ENCODE results near the gene KCTD20.

Gene KCTD20

GRCh38 chr6:36510365-36510764, 67.6 kb downstream of the KCTD20 start:
- TF ChIP-seq CTCF (IDR thresholded peaks at IDR 0.05; ENCODE audit: low read depth, low read length) (no peak), MYC (IDR thresholded peaks at IDR 0.05; ENCODE audit: low read depth, low read length) (no peak), MAX (IDR thresholded peaks at IDR 0.05; ENCODE audit: low read depth, low read length) (no peak), POLR2A (IDR thresholded peaks at IDR 0.05; ENCODE audit: extremely low read depth, insufficient read length) (no peak)
- DNase-seq (ENCODE audit: low read depth): no peak
- no peak overlapping the region for H3K4me3 ChIP-seq (ENCODE audit: low read depth, low read length)

- H3K4me3 ChIP-seq (ENCODE audit: low read depth, low read length): no peak overlapping the region
- TF ChIP-seq POLR2A (IDR thresholded peaks at IDR 0.05; ENCODE audit: extremely low read depth, insufficient read length) (no peak), MAX (IDR thresholded peaks at IDR 0.05; ENCODE audit: low read depth, low read length) (no peak), CTCF (IDR thresholded peaks at IDR 0.05; ENCODE audit: low read depth, low read length) (no peak), MYC (IDR thresholded peaks at IDR 0.05; ENCODE audit: low read depth, low read length) (no peak)
- DNase-seq (ENCODE audit: low read depth): no peak
These were observed 72.0 kb downstream of the KCTD20 start for GRCh38 chr6:36514554-36515456.

- no peak overlapping the region for H3K4me3 ChIP-seq (ENCODE audit: low read depth, low read length)
- TF ChIP-seq MAX (IDR thresholded peaks at IDR 0.05; ENCODE audit: low read depth, low read length): no peak
- TF ChIP-seq POLR2A (IDR thresholded peaks at IDR 0.05; ENCODE audit: extremely low read depth, insufficient read length): no peak
- TF ChIP-seq MYC (IDR thresholded peaks at IDR 0.05; ENCODE audit: low read depth, low read length): no peak
- no peak for TF ChIP-seq CTCF (IDR thresholded peaks at IDR 0.05; ENCODE audit: low read depth, low read length)
- no peak for DNase-seq (ENCODE audit: low read depth)
These were observed 73.0 kb downstream of the KCTD20 start for GRCh38 chr6:36515844-36516243.

GRCh38 chr6:36516559-36516958, 73.8 kb downstream of the KCTD20 start:
- no peak overlapping the region for H3K4me3 ChIP-seq (ENCODE audit: low read depth, low read length)
- no peak for DNase-seq (ENCODE audit: low read depth)
- TF ChIP-seq POLR2A (IDR thresholded peaks at IDR 0.05; ENCODE audit: extremely low read depth, insufficient read length) (no peak), CTCF (IDR thresholded peaks at IDR 0.05; ENCODE audit: low read depth, low read length) (no peak), MYC (IDR thresholded peaks at IDR 0.05; ENCODE audit: low read depth, low read length) (no peak), MAX (IDR thresholded peaks at IDR 0.05; ENCODE audit: low read depth, low read length) (no peak)

GRCh38 chr6:36516988-36517387, 74.2 kb downstream of the KCTD20 start:
- H3K4me3 ChIP-seq (ENCODE audit: low read depth, low read length): no peak overlapping the region
- DNase-seq (ENCODE audit: low read depth): no peak
- TF ChIP-seq MYC (IDR thresholded peaks at IDR 0.05; ENCODE audit: low read depth, low read length): no peak
- TF ChIP-seq MAX (IDR thresholded peaks at IDR 0.05; ENCODE audit: low read depth, low read length): no peak
- TF ChIP-seq CTCF (IDR thresholded peaks at IDR 0.05; ENCODE audit: low read depth, low read length): no peak
- TF ChIP-seq POLR2A (IDR thresholded peaks at IDR 0.05; ENCODE audit: extremely low read depth, insufficient read length): no peak
